GM12874 (cell line): Measurements from ENCODE around the gene NSG1.

Source experiments
- TF ChIP-seq, protein P1 (sequence below): IDR thresholded peaks from 2 replicates; pipeline ENCODE4 v1.5.1; 2011; ENCODE audit warnings: low read depth, mild to moderate bottlenecking, control low read depth, low read length, moderate library complexity; ENCODE audit not compliant: insufficient read depth

Gene NSG1

DNA sequence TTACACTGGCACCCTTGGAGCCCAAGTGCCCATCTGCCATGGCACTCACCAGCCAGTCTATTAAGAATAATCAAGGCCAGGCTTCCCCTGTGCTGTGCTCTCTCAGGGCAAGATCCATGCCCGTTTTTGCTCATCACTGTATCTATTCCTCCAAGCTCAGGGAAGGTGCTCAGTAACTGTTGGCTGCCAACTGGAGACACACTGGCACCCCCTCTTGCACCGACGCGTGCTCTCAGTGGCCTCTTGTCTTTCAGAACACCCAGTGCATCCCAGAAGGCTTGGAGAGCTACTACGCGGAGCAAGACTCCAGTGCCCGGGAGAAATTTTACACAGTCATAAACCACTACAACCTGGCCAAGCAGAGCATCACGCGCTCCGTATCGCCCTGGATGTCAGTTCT, 30.1 kb downstream of the NSG1 start:
- TF ChIP-seq, protein P1, sequence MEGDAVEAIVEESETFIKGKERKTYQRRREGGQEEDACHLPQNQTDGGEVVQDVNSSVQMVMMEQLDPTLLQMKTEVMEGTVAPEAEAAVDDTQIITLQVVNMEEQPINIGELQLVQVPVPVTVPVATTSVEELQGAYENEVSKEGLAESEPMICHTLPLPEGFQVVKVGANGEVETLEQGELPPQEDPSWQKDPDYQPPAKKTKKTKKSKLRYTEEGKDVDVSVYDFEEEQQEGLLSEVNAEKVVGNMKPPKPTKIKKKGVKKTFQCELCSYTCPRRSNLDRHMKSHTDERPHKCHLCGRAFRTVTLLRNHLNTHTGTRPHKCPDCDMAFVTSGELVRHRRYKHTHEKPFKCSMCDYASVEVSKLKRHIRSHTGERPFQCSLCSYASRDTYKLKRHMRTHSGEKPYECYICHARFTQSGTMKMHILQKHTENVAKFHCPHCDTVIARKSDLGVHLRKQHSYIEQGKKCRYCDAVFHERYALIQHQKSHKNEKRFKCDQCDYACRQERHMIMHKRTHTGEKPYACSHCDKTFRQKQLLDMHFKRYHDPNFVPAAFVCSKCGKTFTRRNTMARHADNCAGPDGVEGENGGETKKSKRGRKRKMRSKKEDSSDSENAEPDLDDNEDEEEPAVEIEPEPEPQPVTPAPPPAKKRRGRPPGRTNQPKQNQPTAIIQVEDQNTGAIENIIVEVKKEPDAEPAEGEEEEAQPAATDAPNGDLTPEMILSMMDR, result no peak

DNA sequence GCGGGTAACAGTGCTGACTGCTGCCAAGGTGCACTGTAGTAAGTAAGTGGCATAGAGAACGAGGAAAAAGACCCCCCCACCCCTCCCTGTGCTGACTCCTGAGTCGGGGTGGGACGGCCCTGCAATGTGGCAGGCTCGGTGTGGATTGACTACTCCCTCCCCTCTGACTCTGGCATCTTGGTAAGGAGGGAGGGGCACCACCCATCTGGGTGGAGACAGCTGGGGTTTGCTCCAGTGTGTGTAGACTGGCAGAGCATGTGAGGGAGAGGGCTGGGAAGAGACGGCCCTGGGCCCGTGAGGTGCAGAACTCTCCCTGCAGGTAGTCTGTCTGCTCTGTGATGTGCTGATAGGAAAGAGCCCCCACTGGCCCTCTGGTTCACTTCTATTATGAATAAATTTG, 31.0 kb downstream of the NSG1 start:
- TF ChIP-seq, protein P1, result no peak

DNA sequence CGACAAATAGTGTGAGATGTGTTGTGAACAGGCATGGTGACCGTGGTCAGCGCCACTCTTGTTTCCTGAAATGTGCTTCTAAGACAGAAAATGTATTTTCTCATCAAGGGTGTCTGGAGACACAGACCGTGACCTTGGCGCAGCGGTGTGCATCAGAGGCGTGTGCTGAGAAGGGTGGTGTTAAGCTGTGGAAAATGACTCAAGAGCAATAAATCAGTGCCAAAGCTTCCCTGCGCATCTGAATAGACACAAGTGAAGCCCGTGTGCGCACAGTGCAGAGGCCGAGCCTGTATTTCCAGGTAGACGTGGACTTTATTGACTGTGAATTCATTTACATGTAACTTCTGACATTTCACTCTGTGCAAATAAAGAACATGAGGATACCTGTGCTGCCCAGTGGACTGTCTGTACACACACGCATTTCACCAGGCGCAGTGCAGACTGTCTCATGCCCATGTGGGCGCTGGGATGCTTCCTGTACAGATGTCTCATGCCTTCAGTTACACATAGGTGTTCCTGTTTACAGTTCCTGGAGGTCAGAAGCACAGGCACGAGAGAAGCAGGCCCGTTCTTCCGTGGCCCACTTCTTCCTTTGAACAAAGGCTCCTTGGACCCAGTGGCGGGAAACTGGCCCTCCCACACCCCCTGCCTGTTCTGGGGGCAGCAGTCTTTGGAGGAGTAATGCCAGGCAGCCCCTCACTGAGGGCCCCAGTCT, 31.9 kb downstream of the NSG1 start:
- TF ChIP-seq, protein P1, result no peak

DNA sequence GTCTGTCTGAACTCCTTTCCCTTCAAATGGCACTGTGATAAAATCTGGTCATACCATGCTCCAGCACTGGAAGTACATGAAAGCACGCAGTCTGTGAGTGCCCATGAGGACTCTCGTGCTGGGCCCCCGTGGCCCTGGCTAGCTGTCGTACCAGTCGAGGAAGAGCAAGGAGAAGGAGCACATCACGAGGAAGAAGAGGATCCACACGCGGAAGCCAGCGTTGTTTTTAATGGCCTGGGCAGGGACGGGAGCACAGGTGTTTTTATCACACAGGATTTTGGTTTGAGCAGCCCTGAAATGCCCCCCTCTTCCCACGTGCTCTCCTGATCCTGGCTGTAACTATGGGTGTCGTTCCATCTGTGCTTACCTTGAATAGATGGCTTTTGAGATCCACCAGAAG, 33.0 kb downstream of the NSG1 start:
- TF ChIP-seq, protein P1, result no peak

DNA sequence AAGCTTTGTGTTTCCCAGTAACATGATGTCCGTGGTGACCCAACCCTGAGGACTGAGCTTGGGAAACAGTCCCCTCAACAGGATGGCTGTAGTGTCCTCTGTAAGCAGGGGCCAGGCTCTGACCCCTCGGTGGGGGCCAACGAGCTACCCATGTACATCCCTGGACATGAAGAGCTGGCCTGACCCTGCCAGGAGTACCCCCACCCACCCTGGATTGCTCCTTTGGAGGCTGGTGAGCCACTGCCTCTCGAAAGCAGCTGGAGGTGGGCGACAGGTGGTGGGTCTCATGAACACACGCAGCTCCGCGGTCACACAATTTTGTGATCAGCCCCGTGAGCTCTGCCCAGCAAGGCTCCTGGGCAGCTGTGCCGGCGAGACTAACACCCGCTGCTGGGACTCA, 33.5 kb downstream of the NSG1 start:
- TF ChIP-seq, protein P1, result no peak

DNA sequence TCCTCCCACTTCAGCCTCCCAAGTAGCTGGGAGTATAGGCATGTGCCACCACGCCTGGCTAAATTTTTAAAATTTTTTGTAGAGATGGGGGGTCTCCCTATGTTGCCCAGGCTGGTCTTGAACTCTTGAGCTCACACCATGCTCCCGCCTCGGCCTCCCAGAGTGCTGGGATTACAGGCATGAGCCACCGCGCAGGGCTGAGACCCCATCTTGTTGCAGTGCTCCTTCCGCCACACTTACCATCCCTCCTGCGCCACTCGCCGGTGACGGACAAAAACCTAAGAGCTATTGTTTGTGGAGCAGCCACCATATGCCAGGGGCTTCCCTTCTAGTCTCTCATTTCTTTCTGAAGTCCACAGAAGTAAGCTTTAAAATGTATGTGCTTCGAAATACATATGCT, 34.5 kb downstream of the NSG1 start:
- TF ChIP-seq, protein P1, result no peak

DNA sequence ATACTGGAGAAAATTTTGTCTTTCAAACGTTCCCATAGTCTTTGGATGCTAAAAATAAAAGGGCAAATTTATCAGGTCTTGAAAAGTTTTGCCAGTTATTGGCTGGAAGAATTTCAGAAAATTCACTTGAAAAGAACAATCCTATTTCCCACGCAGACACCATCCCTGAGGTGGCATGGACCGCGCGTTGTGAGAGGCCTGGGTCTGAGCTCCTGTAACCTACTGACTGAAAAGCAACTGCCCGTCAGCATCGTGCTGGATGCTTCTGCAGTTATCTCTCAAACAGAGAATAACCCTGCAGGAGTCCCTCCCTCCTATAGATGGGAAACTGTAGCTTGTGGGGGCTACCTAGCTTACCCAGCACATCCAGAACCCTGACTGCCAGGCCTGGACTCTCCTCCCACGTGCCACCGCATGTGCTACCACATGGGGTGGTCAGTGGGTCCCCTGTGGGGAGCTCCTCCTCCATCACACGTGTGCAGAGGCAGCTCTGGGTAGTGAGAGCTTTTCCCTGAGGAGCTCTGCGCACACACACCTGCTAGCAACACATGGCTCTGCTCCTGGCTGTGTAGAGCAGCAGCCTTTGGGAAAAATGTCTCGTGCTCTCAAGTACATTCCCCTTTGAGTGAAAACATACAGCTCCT, 36.1 kb downstream of the NSG1 start:
- TF ChIP-seq, protein P1, result no peak
